ENCODE measurements around the gene CREBBP.

The CREBBP gene

DNA sequence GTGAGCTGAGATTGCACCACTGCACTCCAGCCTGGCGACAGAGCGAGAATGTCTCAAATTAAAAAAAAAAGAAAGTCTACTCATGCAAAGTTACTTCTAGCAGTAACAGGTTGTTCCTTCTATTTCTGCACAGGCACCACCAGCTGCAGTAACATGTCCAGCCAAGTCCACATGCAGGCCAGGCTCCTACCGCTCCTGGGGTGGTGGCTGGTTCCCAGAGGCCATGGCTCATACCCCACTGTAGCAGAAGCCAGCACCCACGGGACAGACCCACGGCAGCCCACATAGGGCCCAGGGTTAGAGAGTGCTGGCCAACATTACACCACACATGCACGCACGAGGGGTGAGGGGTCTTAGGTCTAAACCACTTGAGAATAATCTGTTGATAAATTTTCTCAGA lies 136.5 kb downstream of the CREBBP start:
- in situ Hi-C loops (cut with HindIII; ENCODE audit: low sequenced_read_pairs): no loop called here

DNA sequence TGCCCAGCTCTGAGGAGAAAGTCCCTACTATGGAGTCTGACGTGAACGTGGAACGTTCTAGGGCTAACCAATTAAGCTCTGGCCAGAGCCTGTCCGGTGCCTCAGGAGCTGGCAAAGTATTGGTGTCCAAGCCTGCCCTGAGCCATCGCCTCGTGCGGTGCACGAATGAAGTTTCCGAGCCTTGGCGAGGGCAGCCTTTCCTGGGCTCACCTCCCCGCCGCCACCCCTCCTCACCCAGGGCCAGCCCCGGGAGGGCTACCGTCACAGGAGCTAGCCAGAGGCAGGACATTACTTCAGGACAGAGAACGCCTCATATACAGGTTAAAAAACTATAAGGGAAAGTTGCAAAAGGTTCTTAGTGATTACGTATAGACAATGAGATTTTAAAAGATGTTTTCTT lies 139.6 kb downstream of the CREBBP start:
- in situ Hi-C loops (cut with HindIII; ENCODE audit: low sequenced_read_pairs): no loop called here

DNA sequence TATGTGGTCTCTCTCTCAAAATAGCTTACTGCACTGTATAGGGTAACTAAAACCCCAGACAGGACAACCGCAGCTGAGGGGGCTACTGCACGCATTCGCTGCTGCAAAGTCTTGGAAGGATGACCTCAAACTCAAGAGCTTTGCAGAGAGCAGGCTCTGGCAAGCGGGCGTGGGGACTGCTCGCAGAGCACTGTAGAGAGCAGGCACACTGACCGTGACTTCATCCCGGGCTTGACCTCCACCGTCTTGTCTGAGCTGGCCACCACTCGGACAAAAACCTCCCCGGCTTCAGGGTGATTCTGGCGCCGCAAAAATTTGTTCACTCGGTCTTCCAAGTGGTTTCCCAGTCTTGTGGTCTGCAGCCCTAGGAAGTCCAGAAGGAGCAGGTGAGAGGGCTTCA lies 140.3 kb downstream of the CREBBP start:
- in situ Hi-C loops (cut with HindIII; ENCODE audit: low sequenced_read_pairs): no loop called here

DNA sequence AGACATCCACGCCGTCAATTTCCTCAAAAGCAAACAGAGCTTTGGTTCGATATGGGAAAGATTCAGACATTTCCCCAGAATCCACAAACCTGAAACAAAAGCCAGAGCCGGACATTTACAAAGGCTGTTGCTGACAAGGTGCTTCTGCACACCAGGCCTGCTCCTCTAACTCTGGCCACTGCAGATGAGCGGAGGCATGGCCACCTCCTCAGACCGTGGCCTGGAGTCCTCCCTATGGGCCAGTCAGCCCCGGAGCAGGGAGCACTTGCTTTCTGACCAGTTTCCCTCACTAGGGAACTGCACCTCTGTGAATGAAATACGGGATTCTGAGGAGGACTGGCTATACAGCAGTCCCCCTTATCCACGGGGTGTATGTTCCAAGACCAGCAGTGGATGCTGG lies 140.9 kb downstream of the CREBBP start:
- in situ Hi-C loops (cut with HindIII; ENCODE audit: low sequenced_read_pairs): no loop called here

DNA sequence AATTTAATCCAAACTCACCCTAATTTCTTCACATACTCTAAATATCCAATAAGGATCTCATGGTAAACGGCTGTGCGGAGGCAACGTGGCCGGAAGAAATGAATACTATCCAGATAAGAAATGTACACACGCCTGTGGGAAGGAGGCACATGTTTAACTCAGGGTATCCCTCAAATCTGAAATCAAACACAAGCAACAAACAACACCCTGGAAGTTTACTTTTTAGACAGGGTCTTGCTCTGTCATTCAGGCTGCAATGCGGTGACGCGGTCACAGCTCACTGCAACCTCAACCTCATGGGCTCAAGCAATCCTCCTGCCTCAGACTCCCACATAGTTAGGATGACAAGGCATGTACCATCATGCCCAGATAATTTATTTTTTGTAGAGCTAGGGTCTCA lies 142.0 kb downstream of the CREBBP start:
- in situ Hi-C loops (cut with HindIII; ENCODE audit: low sequenced_read_pairs): no loop called here

DNA sequence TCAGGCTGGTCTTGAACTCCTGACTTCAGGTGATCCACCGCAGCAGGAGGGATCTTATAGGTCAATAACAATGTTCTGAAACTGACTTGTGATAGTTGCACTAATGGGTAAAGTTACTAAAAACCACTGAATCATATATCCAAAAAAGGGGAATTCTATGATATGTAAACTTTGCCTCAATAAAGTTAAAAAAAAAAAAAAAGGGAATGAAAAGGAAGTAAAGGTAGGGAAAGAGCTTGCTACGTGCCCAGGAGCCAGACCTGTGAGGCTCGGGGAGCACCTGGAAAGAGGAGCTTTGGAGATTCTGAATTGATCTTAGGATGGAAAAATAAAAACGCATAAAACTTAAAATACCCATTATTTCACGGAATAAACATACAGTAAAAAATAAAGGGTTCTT lies 142.4 kb downstream of the CREBBP start:
- in situ Hi-C loops (cut with HindIII; ENCODE audit: low sequenced_read_pairs): no loop called here

DNA sequence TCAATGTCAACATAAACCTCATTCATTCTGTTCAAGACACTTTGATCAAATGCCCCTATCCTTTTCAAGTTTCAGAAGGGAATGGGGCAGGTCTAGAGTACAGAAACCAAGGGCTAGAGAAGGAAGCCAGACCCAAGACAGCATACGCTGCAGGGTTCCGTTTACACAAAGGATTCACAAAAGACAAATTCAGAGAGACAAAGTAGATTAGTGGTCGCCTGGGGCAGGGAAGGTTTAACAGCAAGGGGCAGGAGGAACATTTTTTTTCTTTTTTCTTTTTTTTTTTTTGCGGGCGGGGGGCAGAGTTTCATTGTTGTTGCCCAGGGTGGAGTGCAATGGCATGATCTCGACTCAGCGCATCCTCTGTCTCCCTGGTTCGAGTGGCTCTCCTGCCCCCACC lies 143.3 kb downstream of the CREBBP start:
- in situ Hi-C loops (cut with HindIII; ENCODE audit: low sequenced_read_pairs): no loop called here

DNA sequence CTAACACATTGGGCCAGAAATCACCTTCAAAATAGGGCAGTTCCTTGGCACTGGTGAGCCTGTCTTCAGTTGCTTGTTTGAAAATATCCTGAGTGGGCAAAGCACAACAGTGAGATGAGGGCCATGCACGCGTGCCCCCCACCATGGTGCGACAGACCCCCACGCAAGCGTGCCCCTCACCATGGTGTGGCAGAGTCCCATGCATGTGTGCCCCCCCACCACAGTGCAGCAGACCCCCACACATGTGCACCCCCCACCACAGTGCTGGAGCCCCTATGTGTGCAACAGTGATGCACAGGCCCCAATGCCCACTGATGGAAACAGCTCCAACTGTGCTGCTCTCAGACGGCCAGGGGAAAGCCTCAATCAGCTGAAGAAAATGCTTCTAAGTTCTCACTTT lies 144.4 kb downstream of the CREBBP start:
- in situ Hi-C loops (cut with HindIII; ENCODE audit: low sequenced_read_pairs): no loop called here

DNA sequence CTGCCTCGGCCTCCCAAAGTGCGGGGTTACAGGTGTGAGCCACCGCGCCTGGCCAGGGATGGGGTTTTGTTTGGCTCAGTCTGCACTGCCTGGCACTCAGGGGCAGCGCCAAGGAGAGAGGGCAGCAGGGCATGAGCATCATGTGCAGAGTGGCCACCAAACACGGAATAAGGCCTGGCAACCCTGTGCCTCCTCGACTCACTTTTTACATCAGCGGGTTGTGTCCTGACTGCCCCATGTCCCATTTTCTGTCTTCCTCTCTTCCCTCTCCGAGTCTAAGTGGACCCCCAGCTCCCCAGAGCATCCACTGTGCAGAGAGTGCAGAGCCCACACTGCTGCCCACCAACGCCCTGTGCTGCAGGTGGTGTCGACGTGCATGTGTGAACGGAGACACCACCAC lies 145.0 kb downstream of the CREBBP start:
- in situ Hi-C loops (cut with HindIII; ENCODE audit: low sequenced_read_pairs): no loop called here

DNA sequence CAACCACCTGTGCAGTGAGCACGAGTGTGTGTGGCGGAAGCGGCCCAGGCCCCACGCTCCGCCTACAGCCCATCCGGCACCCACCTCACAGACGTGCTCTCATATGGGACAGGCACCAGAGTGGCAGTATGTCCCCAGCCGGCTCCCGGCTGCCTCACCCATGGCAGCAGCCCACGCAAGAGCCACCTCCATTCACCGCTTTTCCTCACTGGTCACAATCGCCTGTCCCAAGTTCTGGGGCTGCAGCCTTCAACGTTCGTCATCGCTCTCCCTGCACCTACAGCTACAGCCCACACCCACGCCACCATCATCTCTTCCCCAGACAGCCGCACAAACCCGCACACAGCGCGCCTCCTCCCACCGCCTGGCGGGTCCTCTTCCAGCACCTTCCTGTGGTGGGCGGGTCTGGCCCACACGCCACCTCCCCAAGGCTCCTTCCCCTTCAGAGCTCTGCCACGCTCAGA lies 145.7 kb downstream of the CREBBP start:
- in situ Hi-C loops (cut with HindIII; ENCODE audit: low sequenced_read_pairs): no loop called here

DNA sequence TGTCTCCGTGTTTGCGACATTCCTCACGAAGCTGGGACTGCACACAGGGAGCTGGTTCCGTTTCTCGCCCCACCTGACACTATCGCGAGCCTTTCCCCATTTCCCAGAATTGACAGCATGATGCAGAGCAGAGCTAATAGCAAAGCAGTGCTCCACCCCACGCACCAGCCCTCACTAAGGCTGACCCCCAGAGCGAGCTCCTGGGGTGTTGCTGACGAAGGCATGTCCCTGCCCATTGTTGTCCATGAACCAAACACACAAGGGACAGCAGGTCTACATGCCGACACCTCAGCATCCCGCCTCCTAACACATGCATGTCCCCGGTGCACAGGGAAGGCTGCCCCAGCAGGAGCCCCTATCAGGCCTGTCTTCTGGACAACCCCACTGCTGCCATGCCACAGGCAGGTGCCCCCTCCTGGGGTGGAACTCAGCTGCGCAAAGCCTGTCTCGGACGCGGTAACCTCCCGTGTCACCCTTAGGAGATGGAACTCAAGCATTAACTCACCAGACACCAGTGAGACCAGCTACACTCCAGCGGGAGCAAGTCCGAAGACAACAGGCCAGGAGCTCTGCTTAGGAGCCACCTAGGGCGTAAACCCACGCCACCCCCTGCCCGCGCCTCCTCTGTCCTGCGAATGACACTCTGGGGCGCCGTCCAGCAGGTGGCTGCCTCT lies 146.3 kb downstream of the CREBBP start:
- in situ Hi-C loops (cut with HindIII; ENCODE audit: low sequenced_read_pairs): no loop called here

DNA sequence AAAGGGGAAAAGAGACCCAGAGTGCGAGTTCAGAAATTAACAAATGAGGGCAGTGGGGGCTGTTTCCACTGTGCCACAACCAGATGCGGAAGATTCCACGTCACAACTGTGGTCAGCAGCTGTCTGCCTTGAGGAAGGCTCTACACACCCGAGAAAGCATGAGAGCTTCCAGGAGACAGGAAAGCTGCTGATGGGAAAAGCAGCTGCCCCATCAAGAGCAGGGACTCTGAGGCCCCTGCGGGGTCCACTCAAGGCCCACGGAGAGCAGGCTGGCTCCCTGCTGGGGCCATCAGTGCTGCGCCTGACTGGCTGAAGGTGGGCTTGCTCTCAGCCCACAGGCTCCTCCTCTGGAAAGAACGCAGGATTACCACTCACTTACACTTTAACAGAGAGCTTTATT lies 148.3 kb downstream of the CREBBP start:
- in situ Hi-C loops (cut with HindIII; ENCODE audit: low sequenced_read_pairs): no loop called here

DNA sequence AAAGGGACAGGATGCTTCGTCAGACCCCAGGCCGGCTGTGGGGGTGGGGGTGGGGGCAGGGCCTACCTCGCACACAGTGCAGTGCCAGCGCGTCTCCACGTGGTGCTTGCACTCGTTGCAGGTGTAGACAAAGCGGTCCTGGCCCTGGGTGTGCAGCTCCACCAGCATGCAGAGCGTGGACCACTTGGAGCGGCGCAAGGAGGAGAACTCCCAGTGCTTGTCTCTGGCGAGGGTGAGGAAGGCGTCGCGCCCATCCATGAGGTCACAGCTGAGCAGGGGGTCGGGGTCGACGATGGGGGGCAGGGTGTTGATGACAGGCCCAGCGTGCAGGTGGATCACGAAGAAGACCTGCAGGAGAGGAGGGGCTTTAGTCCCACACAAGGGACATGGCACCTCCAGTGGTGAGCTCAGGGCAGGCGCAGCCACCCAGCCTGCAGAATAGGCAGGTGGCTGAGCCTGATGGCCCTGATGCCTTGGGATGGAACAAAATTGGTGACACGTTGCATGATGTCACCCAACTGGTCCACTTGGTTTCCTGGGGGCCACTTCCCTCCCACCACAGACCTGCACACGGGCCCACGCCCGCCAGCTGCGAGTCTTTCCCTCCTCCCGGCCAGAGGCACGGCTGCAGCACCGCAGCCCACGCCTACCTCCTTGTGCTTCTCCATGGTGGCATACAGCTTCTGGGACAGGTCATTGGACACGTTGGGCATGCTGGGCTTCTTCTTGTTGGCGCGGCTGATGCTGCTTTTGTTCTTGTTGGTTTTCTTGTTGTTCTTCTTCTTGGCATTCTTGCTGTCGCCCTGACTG lies 149.2 kb downstream of the CREBBP start:
- in situ Hi-C loops (cut with HindIII; ENCODE audit: low sequenced_read_pairs): no loop called here

DNA sequence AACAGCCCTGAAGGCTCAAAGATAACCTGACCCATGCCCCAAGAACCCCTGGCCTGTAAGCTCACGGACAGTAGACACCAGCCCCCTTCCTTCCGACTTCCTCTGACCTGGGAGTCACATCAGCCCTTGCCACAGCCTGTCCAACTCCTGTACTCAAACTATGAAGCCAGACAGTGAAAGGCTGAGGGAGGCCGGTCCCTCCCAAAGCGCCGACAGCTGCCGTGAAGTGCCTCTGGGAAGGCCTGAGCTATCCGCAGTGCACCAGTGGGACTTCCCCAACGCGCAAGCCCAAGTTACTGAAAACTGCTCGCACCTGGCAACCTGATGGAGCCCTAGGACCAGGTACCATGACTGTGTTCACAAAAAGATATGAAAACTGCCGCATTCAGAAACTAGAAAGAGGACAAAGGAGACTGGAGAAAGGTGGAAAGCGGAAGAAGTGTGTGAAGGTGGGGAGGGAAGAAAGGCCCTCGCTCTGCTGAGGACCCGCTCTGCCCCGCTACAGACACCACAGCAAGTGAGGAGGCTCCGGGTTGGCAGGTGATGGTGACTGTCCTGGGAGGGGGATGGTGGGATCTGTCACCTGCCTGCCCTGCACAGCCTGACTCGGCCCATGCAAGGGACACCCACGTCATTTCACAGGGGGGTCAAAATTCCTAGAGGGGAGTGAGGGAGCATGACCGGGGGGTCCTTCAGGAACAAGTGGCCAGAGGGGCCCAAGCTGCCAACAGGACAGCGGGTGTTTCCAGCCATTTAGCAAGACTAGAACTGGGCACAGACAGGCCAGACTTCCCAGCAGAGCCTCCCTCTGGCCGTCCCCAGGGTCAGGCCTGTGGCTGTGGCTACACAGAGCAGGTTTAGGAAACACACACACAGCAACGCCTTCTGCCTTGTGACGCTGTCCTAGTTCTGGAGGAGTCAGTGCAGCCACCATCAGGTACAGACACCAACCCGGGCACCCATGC lies 150.1 kb downstream of the CREBBP start:
- in situ Hi-C loops (cut with HindIII; ENCODE audit: low sequenced_read_pairs): no loop called here

DNA sequence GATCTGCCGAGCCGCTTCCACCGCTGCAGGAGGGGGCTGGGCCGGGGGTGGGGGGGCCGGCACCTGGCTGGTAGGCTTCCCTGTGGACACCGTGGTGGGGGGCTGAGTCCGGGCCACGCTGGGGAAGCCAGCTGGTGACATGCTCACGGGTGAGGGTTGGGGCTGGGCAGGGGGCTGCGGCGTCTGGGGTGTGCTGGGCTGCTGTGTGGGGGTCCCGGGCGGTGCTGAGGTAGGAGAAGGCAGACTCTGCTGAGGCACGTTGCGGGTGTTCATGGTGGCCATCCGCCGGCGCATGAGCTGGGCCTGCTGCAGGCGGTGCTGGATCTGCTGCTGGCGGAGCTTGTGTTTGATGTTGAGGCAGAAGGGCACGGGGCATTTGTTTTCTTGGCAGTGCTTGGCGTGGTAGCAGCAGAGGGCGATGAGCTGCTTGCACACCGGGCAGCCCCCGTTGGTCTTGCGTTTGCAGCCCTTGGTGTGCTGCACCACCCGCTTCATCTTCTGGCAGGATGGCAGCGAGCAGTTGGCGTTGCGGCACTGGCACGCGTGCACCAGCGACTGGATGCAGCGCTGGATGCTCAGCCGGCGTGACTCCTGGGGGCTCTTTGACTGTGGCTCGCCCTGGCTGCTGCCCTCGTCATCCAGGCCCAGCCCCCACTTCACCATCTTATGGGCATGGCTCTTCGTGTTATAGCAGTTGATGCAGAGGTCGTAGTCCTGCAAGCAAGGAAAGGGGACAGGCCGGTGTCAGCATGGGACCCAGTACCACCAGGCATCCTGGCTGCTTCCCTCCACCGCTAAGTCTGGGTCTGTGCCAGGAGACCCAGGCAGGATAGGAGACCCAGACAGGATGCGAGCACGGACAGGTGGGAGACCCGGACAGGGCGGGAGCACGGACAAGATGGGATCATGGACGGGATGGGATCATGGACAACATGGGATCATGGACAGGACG lies 151.1 kb downstream of the CREBBP start:
- in situ Hi-C loops (cut with HindIII; ENCODE audit: low sequenced_read_pairs): no loop called here

DNA sequence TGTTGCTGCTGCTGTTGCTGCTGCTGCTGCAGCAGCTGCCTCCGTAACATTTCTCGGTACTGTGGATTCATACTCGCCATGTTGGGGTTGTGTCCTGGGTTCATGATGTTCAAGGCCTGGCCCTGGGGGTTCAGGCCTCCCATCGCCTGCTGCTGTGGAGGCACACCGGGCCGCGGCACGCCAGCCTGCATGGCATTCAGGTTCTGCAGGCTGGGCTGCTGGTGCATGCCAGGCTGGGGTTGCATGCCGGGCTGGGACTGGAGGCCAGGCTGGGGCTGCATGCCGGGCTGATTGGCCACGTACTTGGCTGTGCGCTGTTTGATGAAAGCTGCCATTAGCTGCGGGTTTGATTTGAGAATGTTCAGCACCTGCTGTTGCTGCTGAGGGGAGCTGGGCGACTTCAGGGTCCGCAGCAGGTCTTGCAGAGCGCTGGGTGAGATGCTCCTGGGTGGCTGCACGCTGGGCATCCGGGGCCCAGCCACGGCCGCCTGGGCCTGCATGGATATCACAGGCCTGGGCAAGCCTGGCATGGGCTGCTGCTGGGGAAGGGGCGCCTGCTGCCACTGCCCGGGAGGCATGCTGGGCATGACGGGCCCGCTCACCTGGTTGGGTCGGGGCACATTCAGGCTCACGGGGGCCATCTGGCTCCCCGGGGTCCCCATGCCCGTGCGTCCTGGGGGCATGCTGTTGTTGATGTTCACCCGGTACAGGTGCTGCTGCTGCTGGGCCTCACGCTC lies 151.9 kb downstream of the CREBBP start:
- in situ Hi-C loops (cut with HindIII; ENCODE audit: low sequenced_read_pairs): no loop called here

DNA sequence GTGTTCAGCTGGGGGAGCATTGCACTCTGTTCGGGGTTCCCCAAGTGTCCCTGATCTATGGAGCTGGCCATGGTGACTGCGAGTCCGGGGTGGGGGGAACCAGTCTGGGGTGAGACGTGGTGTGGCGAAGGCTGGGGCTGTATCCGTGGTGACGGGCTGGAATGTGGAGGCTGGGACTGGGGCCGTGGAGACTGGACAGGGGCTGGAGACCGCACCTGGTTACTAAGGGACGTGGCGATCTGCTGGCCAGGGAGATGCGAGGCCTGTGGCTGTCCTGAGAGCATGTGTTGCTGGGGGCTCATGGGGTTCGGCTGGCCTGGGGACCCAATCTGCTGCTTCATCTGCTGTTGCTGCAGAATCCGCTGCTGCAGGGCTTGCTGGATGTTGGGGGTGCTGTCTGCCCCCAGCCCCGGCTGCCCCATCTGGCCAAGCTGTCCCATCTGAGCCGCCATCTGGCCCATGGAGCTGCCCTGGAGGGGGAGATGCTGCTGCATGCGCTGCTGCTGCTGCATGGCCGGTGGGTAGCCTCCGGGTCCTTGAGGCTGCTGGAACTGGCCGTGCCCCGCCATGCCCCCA lies 152.6 kb downstream of the CREBBP start:
- in situ Hi-C loops (cut with HindIII; ENCODE audit: low sequenced_read_pairs): no loop called here

DNA sequence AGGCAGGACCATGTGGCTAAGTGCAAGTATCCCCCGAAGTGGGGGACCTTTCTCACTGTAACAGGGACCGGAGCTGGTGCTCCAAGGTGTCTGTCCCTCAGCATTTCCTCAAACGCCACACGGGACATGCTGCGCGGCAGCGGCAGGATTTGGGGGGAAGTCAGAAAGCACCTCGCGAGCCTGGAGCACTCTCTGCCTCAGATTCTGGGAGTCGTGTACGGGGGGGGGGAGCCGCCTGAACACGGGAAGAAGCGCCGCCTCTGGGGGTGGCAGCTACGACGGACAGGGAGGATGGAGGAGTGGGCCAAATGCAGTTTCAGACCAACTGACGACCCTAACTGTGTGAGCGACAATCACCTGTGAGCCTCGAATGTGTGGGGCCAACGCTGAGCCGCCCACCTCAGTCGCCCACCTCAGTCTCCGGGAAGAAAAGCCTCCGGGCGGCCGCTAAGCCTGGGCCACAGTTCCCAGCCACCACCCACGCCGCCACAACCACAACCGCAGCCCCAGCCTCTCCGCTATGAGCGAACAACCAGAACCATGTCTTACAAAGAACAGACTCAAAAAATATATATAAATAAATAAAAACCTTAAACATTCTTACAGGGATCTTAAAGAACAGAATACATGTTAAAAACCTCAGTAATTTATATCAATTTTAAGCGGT lies 154.4 kb downstream of the CREBBP start:
- in situ Hi-C loops (cut with HindIII; ENCODE audit: low sequenced_read_pairs): no loop called here

DNA sequence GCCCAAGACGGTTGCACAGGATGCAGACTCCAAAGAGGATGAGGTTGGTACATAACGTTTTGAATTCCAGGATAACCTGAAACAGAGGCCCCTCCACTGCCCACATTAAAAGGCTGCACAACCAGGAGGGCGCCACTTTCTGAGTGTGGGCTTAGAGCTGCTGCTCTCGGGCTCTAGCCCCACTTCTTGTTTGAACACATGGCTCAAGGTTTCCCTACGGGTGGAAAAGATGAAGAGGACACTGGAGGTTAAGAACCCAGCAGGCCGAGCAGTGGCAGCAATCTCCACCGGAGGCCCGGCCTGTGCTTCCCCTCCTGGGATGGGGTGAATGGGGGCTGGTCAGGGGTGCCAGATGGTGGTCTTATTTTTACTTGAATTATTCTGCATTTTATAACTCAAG lies 155.2 kb downstream of the CREBBP start:
- in situ Hi-C loops (cut with HindIII; ENCODE audit: low sequenced_read_pairs): no loop called here

Measured in DLD1 (cell line).